T1000 (cell line): ENCODE results near the gene PEX5.
"Not testable (repeated sequence)": the region's sequence is repeated elsewhere in the genome, so short reads cannot be mapped to it uniquely, and the experiment has no call there.

Experiments used
- DNase-seq: peaks from one replicate; lab custom pipeline; 2025; ENCODE audit warnings: mixed read lengths; lab: John Stamatoyannopoulos, UW

The PEX5 gene

DNA sequence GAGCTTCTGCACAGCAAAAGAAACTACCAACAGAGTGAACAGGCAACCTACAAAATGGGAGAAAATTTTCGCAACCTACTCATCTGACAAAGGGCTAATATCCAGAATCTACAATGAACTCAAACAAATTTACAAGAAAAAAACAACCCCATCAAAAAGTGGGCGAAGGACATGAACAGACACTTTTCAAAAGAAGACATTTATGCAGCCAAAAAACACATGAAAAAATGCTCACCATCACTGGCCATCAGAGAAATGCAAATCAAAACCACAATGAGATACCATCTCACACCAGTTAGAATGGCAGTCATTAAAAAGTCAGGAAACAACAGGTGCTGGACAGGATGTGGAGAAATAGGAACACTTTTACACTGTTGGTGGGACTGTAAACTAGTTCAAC lies 24.3 kb downstream of the PEX5 start:
- DNase-seq, result not testable (repeated sequence)

- no peak for DNase-seq
Measured at GRCh38 chr12:7217475-7218069, 28.1 kb downstream of the PEX5 start.

DNA sequence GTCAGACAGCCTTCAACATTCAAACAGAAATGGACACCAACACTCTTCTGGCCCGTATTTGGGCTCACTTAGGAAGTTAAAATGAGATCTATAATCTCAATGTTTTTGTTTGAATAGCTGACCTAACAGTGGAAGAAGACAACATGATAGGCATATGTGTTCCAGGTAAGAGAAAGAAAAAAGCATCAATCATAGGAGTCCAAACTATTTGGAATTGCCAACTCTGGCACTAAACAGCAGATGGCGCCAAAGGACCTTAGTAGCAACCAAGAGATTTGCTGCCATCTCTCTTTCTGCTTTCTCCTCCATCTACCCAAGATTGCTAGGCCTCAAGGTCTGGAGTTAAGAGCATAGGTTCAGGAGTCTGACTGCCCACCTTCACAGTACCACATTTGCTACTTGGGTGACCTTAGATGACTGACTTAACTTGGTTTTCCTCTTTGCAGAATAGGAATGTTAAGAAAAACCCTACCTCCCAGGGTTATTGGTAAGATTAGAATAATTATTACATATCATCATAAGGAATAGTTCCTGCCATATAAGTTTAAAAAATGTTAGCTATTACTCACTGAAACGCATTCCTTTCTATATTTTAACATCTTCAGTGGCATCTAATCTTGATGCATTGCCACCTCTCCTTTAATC lies 30.2 kb downstream of the PEX5 start:
- no peak for DNase-seq

DNA sequence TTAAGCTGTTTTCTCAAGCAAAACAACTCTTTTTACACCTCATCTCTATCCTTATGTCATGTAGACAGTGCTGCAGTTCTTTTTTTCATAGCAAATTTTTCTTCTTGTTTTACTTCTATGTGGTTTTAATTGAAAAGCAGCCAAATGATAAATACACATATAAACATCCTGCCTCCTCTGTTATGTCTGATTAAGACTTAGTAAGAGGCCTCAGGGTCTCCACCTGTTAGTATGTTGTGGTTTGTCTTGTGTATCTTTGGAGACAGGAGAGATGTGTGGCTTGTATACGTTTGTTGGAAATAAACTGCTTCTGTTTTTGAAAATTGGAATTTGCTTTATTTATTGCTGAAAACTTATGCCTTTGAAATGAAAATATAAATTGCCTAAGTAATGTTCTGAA lies 32.0 kb downstream of the PEX5 start:
- no peak for DNase-seq

- no peak for DNase-seq
Measured at GRCh38 chr12:7229741-7230140, 40.3 kb downstream of the PEX5 start.

- DNase-seq, result no peak
Measured at GRCh38 chr12:7241404-7242005, 52.0 kb downstream of the PEX5 start.

DNA sequence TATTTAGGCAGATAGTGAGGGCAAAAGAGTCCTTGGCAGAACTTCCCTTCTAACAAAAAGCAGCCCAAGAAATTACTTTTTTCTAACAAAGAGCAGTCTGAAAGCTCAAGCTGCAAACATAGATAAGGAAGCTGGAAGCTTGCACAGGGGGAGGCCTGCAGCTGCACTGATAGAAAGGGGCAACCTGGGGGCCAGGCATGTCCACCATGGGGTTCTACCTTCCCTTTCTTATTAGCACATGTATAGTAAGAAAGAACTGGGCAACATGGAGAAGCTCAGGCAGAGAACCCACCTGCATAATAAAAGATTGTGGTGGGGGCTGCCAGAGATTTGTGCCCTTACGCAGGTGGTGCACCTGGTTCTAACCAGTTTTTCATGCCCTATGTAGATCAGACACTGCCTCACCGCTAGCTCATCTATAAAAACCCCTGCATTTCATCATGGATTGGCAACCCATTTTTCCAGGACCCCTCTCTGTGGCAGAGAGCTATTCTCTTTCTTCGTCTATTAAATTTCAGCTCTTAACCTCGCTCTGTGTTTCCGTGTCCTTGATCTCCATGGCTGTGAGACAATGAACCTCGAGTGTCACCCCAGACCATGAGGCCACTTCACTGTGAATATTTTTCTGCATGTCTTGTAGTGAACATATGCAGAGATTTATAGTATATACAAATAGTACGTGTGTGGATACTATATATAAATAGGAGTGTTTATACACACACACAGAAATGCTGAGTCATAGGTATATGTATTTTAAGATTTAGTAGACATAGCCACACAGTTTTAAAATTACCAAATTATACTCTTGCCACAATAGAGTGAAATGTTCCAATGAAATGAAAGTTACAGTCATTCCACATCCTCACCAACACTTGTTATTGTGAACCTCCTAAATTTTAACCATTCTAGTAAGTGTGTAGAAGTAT lies 53.0 kb downstream of the PEX5 start:
- no peak for DNase-seq

- not testable (repeated sequence) for DNase-seq
Measured at GRCh38 chr12:7251328-7251996, 62.0 kb downstream of the PEX5 start.

DNA sequence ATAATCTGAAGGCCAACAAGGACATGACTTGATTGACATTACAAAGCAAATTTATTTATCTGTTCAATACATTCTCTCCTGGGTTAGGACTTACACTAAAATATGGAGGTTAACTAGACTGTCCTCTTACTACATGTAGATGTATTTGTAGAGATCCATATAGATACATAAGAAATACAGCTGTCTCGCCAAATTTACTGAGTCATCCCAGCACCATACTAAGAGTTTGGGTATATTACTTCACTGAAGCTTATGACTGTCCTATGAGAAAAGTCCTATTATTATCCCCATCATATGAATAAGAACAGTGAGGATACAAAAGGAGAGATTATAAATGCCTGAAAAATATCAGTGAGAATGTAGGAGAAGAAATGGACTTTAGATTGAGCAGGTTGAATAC lies 69.6 kb downstream of the PEX5 start:
- no peak for DNase-seq
